WTC11 (cell line): ENCODE data around the gene TMEM175. TPM values are rescaled to one million over a fixed set of nuclear protein-coding genes. Genes with fewer than 3 reads are reported as not detected.

Experiments
- ATAC-seq: fragments of 200-7000 bp; cut with Tn5 transposase; 2 replicates; pipeline ENCODE4 v1.10.0; 2021; ENCODE audit warnings: mild to moderate bottlenecking, moderate library complexity
- CTCF ChIA-PET: fragments of 300-600 bp; sonication (Branson Sonifier 250); formaldehyde crosslinking; loops from one replicate; lab custom pipeline; 2021; ENCODE audit warnings: antibody characterized with exemption; lab: Charles Lee
- POLR2A ChIA-PET: fragments of 350-600 bp; sonication (Branson Sonifier 250); formaldehyde crosslinking; loops from one replicate; lab custom pipeline; 2021; ENCODE audit warnings: antibody characterized with exemption; lab: Charles Lee
- DNase-seq: peaks from one replicate; pipeline ENCODE4 v3.0.0; 2021; ENCODE audit warnings: low spot score
- H3K27ac Mint-ChIP-seq: 2 replicates; pipeline ENCODE4 v1.8.0; 2021; ENCODE audit warnings: mixed read lengths
- H3K27me3 Mint-ChIP-seq: 2 replicates; pipeline ENCODE4 v1.8.0; 2021; ENCODE audit warnings: low read depth, mild to moderate bottlenecking, moderate library complexity, mixed read lengths
- H3K36me3 Mint-ChIP-seq: 2 replicates; pipeline ENCODE4 v1.8.0; 2021; ENCODE audit warnings: mixed read lengths
- H3K4me1 Mint-ChIP-seq: 2 replicates; pipeline ENCODE4 v1.8.0; 2022; ENCODE audit warnings: mixed read lengths
- H3K4me3 Mint-ChIP-seq: 2 replicates; pipeline ENCODE4 v1.8.0; 2021; ENCODE audit warnings: mild to moderate bottlenecking, moderate library complexity, mixed read lengths
- H3K9me3 Mint-ChIP-seq: 2 replicates; pipeline ENCODE4 v1.8.0; 2021; ENCODE audit warnings: mixed read lengths
- ARID4B ChIP-seq: sonication (generic); formaldehyde crosslinking; IDR thresholded peaks from 2 replicates; pipeline ENCODE4 v1.8.0; 2023; ENCODE audit warnings: missing genetic modification reagents, mild to moderate bottlenecking, borderline replicate concordance
- CDX4 ChIP-seq: fragments of 250-450 bp; sonication (Bioruptor Pico); IDR thresholded peaks from 2 replicates; pipeline ENCODE4 v1.9.0; 2021; ENCODE audit warnings: moderate library complexity, mild to moderate bottlenecking, inconsistent platforms, borderline replicate concordance
- CTCF ChIP-seq: fragments of 200-600 bp; IDR thresholded peaks from 2 replicates; pipeline ENCODE4 v1.8.0; 2022; ENCODE audit warnings: antibody characterized with exemption
- EMX1 ChIP-seq: fragments of 250-450 bp; sonication (Bioruptor Pico); IDR thresholded peaks from 2 replicates; pipeline ENCODE4 v1.8.0; 2021; ENCODE audit warnings: mild to moderate bottlenecking
- FOXK1 ChIP-seq: sonication (generic); formaldehyde crosslinking; IDR thresholded peaks from 2 replicates; pipeline ENCODE4 v1.8.0; 2022; ENCODE audit warnings: mild to moderate bottlenecking, moderate library complexity, missing genetic modification reagents
- HMGA2 ChIP-seq: fragments of 250-450 bp; sonication (Bioruptor Pico); IDR thresholded peaks from 2 replicates; pipeline ENCODE4 v1.4.0; 2021; ENCODE audit warnings: mild to moderate bottlenecking, moderate library complexity
- MXD4 ChIP-seq: fragments of 250-450 bp; sonication (Bioruptor Pico); IDR thresholded peaks from 2 replicates; pipeline ENCODE4 v1.8.0; 2021; ENCODE audit warnings: mild to moderate bottlenecking, moderate library complexity, borderline replicate concordance
- MYBL2 ChIP-seq: sonication (generic); formaldehyde crosslinking; IDR thresholded peaks from 2 replicates; pipeline ENCODE4 v1.8.1; 2023; ENCODE audit warnings: mild to moderate bottlenecking, moderate library complexity, missing genetic modification reagents
- NR1H2 ChIP-seq: sonication (generic); formaldehyde crosslinking; IDR thresholded peaks from 2 replicates; pipeline ENCODE4 v1.9.0; 2021; ENCODE audit warnings: mild to moderate bottlenecking, moderate library complexity, missing genetic modification reagents
- OVOL2 ChIP-seq: fragments of 250-450 bp; sonication (Bioruptor Pico); IDR thresholded peaks from 2 replicates; pipeline ENCODE4 v1.9.0; 2021; ENCODE audit warnings: mild to moderate bottlenecking, borderline replicate concordance
- SMAD3 ChIP-seq: sonication (generic); formaldehyde crosslinking; IDR thresholded peaks from 2 replicates; pipeline ENCODE4 v1.8.0; 2022; ENCODE audit warnings: missing genetic modification reagents, mild to moderate bottlenecking, borderline replicate concordance
- TEAD4 ChIP-seq: sonication (generic); formaldehyde crosslinking; IDR thresholded peaks from 2 replicates; pipeline ENCODE4 v1.8.0; 2022; ENCODE audit warnings: mild to moderate bottlenecking, missing genetic modification reagents
- ZBTB43 ChIP-seq: sonication (generic); formaldehyde crosslinking; IDR thresholded peaks from 2 replicates; pipeline ENCODE4 v1.8.1; 2023; ENCODE audit warnings: mild to moderate bottlenecking, missing genetic modification reagents
- ZNF396 ChIP-seq: fragments of 250-450 bp; sonication (Bioruptor Pico); IDR thresholded peaks from 2 replicates; pipeline ENCODE4 v1.8.0; 2021; ENCODE audit warnings: mild to moderate bottlenecking, moderate library complexity, borderline replicate concordance
- total RNA-seq: library from RNA; stranded (reverse); gene quantifications from 3 replicates; pipeline ENCODE4 v1.2.3, GENCODE V29; 2021
- TF ChIP-seq, protein P1 (sequence below): fragments of 250-450 bp; sonication (Bioruptor Pico); IDR thresholded peaks from 2 replicates; pipeline ENCODE4 v1.9.0; 2021; ENCODE audit warnings: mild to moderate bottlenecking

The TMEM175 gene
- total RNA-seq, 1 experiment from 2014 or later = 9.2 TPM

DNA sequence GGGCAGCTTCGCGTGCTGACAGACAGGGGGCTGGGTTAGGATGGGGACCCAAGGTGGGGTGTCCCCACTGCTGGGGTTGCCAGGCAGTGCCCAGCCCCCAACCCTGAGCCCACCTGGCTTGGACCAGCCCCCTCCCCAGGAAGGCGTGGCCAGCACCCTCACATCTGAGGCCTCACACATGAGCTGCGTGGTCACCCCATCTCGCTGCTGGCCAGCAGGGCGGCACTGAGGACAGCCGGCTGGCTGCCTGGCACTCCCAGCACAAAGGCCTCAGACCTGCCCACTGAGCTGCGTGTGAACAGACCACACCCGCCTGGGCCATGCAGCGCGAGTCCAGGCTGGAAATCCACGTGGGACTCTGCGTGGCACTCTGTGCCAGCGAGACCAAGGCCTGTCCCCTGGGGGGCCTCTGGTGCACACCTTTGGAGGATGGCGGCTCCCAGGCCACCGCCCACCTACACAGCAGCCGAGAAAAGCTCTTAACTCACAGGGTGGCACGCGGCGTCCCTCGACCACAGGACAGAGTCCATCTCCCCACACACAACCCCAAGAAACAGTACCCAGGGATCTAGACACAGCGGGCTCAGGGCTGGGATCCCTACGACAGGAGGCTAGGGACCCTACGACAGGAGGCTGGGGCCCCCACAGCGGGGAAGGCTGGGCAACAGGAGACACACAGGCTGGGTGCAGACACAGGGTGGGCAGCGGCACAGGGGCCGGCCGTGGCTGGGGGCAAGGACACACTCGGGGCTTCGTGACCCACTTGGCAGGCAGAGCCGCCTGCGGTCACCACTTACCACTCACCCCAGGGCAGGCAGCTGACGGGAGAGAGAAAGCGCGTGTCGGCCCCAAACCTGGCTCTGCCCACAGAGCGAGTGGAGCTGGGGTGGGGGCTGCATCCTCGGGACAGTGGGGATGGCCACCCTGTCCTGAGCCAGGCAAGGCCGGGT is 31.3 kb downstream of the TMEM175 start:
- ATAC-seq (no peak), DNase-seq (peak; percentile 9)
- H3K9me3 Mint-ChIP-seq = no peaks in the 10 kb centered on the region
- H3K4me1 Mint-ChIP-seq = no peaks in the 10 kb centered on the region
- TF ChIP-seq, protein P1, sequence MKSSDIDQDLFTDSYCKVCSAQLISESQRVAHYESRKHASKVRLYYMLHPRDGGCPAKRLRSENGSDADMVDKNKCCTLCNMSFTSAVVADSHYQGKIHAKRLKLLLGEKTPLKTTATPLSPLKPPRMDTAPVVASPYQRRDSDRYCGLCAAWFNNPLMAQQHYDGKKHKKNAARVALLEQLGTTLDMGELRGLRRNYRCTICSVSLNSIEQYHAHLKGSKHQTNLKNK (CRISPR knock-in tag) = no peak
- TF ChIP-seq MXD4 (no peak), HMGA2 (CRISPR knock-in tag) (no peak), CTCF (no peak), OVOL2 (no peak), ZBTB43 (CRISPR knock-in tag) (no peak), ZNF396 (CRISPR knock-in tag) (no peak), NR1H2 (CRISPR knock-in tag) (no peak), EMX1 (no peak), ARID4B (CRISPR knock-in tag) (no peak), MYBL2 (CRISPR knock-in tag) (no peak), TEAD4 (CRISPR knock-in tag) (no peak), FOXK1 (CRISPR knock-in tag) (no peak)
- H3K4me3 Mint-ChIP-seq = no peak overlapping the region
- POLR2A ChIA-PET = no interaction called here
- CTCF ChIA-PET = interaction anchor here (1.0 to 1.9 kb wide), 4 partner anchors 32 to 392 kb away, joined by 3 to 9 read pairs (median 5); partner anchors contain the start of genes GAK and TMEM175
- H3K27me3 Mint-ChIP-seq = peaks cover 8% of the 10 kb centered on the region
- H3K27ac Mint-ChIP-seq = no peak overlapping the region
- no peaks in the 10 kb centered on the region for H3K36me3 Mint-ChIP-seq

GRCh38 chr4:964346-965025 is 32.2 kb downstream of the TMEM175 start:
- Mint-ChIP-seq H3K27me3 (peaks cover 13% of the 10 kb centered on the region), H3K4me1 (no peaks in the 10 kb centered on the region), H3K9me3 (no peaks in the 10 kb centered on the region), H3K27ac (no peak overlapping the region), H3K4me3 (no peak overlapping the region), H3K36me3 (no peaks in the 10 kb centered on the region)
- TF ChIP-seq SMAD3 (CRISPR knock-in tag) (no peak), MYBL2 (CRISPR knock-in tag) (no peak), ARID4B (CRISPR knock-in tag) (no peak), CDX4 (CRISPR knock-in tag) (no peak)
- POLR2A ChIA-PET = no interaction called here
- DNase-seq (no peak), ATAC-seq (no peak)
- CTCF ChIA-PET = no interaction called here
